GM23338 (cell line): ENCODE results near the gene HAPLN3. TPM values are rescaled to one million over a fixed set of nuclear protein-coding genes. Genes with fewer than 3 reads are reported as not detected.

Source experiments
- ATAC-seq: fragments of 200-7000 bp; cut with Tn5 transposase; 3 replicates; pipeline ENCODE4 v1.9.1; 2020
- DNase-seq: peaks from one replicate; pipeline ENCODE4 v3.0.0-alpha.2; 2015; ENCODE audit warnings: low spot score
- H2AFZ ChIP-seq: fragments of 200-600 bp; sonication (generic); 2 replicates; pipeline ENCODE4 v1.8.0; 2016; ENCODE audit warnings: antibody characterized with exemption, mild to moderate bottlenecking, moderate library complexity
- H3F3A ChIP-seq: fragments of 200-600 bp; sonication (generic); replicated peaks from 2 replicates; pipeline ENCODE4 v1.8.0; 2017; ENCODE audit warnings: antibody characterized with exemption, mixed run types, low read depth
- H3K27ac ChIP-seq: fragments of 200-600 bp; sonication (generic); 2 replicates; pipeline ENCODE4 v1.6.1; 2016; ENCODE audit warnings: low read depth
- H3K27me3 ChIP-seq: fragments of 200-600 bp; sonication (generic); 2 replicates; pipeline ENCODE4 v1.8.0; 2016; ENCODE audit warnings: mild to moderate bottlenecking, mixed run types, moderate library complexity; ENCODE audit not compliant: insufficient read depth
- H3K36me3 ChIP-seq: fragments of 200-600 bp; sonication (generic); 2 replicates; pipeline ENCODE4 v1.8.0; 2016; ENCODE audit warnings: mild to moderate bottlenecking; ENCODE audit not compliant: insufficient read depth
- H3K4me1 ChIP-seq: fragments of 200-600 bp; sonication (generic); 2 replicates; pipeline ENCODE4 v1.8.0; 2016; ENCODE audit warnings: mild to moderate bottlenecking, moderate library complexity; ENCODE audit not compliant: insufficient read depth
- H3K4me2 ChIP-seq: fragments of 200-600 bp; sonication (generic); 2 replicates; pipeline ENCODE4 v1.7.1; 2017; ENCODE audit warnings: mixed run types
- H3K4me3 ChIP-seq: fragments of 200-600 bp; sonication (generic); 2 replicates; pipeline ENCODE4 v1.6.1; 2016; ENCODE audit warnings: mixed run types
- H3K79me2 ChIP-seq: fragments of 200-600 bp; sonication (generic); replicated peaks from 2 replicates; pipeline ENCODE4 v1.8.0; 2017; ENCODE audit warnings: mild to moderate bottlenecking; ENCODE audit not compliant: insufficient read depth
- H3K9me2 ChIP-seq: fragments of 200-600 bp; sonication (generic); 2 replicates; pipeline ENCODE4 v1.8.0; 2017; ENCODE audit not compliant: insufficient read depth
- H4K20me1 ChIP-seq: fragments of 200-600 bp; sonication (generic); replicated peaks from 2 replicates; pipeline ENCODE4 v1.8.0; 2017; ENCODE audit warnings: mild to moderate bottlenecking; ENCODE audit not compliant: insufficient read depth
- H3K27ac Mint-ChIP-seq: 2 replicates; pipeline ENCODE4 v1.8.0; 2020; ENCODE audit warnings: inconsistent platforms, mild to moderate bottlenecking, moderate library complexity, mixed read lengths
- H3K27me3 Mint-ChIP-seq: 3 replicates; pipeline ENCODE4 v1.8.0; 2022; ENCODE audit warnings: low read depth, mild to moderate bottlenecking, moderate library complexity, mixed read lengths, inconsistent platforms; ENCODE audit not compliant: insufficient read depth, poor library complexity
- H3K36me3 Mint-ChIP-seq: 3 replicates; pipeline ENCODE4 v1.8.0; 2021; ENCODE audit warnings: low read depth, mild to moderate bottlenecking, inconsistent platforms, moderate library complexity, mixed read lengths
- H3K4me1 Mint-ChIP-seq: 3 replicates; pipeline ENCODE4 v1.8.0; 2020; ENCODE audit warnings: mild to moderate bottlenecking, inconsistent platforms, mixed read lengths
- H3K4me3 Mint-ChIP-seq: 3 replicates; pipeline ENCODE4 v1.8.0; 2021; ENCODE audit warnings: moderate library complexity, mild to moderate bottlenecking, inconsistent platforms, mixed read lengths
- H3K9me3 Mint-ChIP-seq: 3 replicates; pipeline ENCODE4 v1.8.0; 2020; ENCODE audit warnings: moderate library complexity, mild to moderate bottlenecking, inconsistent platforms, mixed read lengths
- CREB1 ChIP-seq: fragments of 250-450 bp; sonication (Bioruptor Pico); IDR thresholded peaks from 2 replicates; pipeline ENCODE4 v1.5.0; 2020; ENCODE audit warnings: low read depth, mild to moderate bottlenecking, moderate library complexity
- EZH2 ChIP-seq: fragments of 200-600 bp; sonication (generic); IDR thresholded peaks from one replicate; pipeline ENCODE4 v1.8.0; 2017; ENCODE audit warnings: antibody characterized with exemption, mild to moderate bottlenecking, low read depth; ENCODE audit not compliant: unreplicated experiment
- EZH2phosphoT487 ChIP-seq: fragments of 200-600 bp; sonication (generic); IDR thresholded peaks from one replicate; pipeline ENCODE4 v1.8.1; 2018; ENCODE audit warnings: antibody characterized with exemption; ENCODE audit not compliant: unreplicated experiment
- JUNB ChIP-seq: IDR thresholded peaks from one replicate; pipeline ENCODE4 v1.6.1; 2016; ENCODE audit warnings: antibody characterized with exemption; ENCODE audit not compliant: unreplicated experiment
- NANOG ChIP-seq: IDR thresholded peaks from 2 replicates; pipeline ENCODE4 v1.6.1; 2016; ENCODE audit warnings: antibody characterized with exemption, borderline replicate concordance
- POLR2AphosphoS5 ChIP-seq: IDR thresholded peaks from 2 replicates; pipeline ENCODE4 v1.6.1; 2016; ENCODE audit warnings: antibody characterized with exemption, low read depth
- REST ChIP-seq: IDR thresholded peaks from one replicate; pipeline ENCODE4 v1.6.1; 2018; ENCODE audit warnings: antibody characterized with exemption; ENCODE audit not compliant: unreplicated experiment
- STAT1 ChIP-seq: IDR thresholded peaks from one replicate; pipeline ENCODE4 v1.6.1; 2016; ENCODE audit warnings: antibody characterized with exemption; ENCODE audit not compliant: unreplicated experiment
- ZNF114 ChIP-seq: fragments of 250-450 bp; sonication (Bioruptor Pico); IDR thresholded peaks from 2 replicates; pipeline ENCODE4 v1.5.0; 2020; ENCODE audit warnings: mild to moderate bottlenecking, moderate library complexity
- ZNF331 ChIP-seq: fragments of 250-450 bp; sonication (Bioruptor Pico); IDR thresholded peaks from 2 replicates; pipeline ENCODE4 v1.5.0; 2020; ENCODE audit warnings: low read depth, mild to moderate bottlenecking, moderate library complexity
- ZNF462 ChIP-seq: fragments of 250-450 bp; sonication (Bioruptor Pico); IDR thresholded peaks from 2 replicates; pipeline ENCODE4 v1.5.0; 2020; ENCODE audit warnings: mild to moderate bottlenecking, moderate library complexity
- polyA plus RNA-seq: library from polyadenylated mRNA; unstranded; fragments of >200 nt; fragmentation: Nextera tagmentation; extraction: Ambion mirVana; gene quantifications from 2 replicates; pipeline ENCODE4 v1.2.1, GENCODE V29; 2016
- total RNA-seq: library from RNA; depleted of rRNA; stranded (reverse); fragments of >200 nt; shearing (Covaris generic); gene quantifications from 2 replicates; pipeline ENCODE4 v1.2.3, GENCODE V29; 2014
- TF ChIP-seq, protein P1 (sequence below), 2 experiments: fragments of 200-600 bp in 1 of 2; sonication (generic) in 1 of 2; conservative IDR thresholded peaks; 2 replicates each; pipeline versions ENCODE4 v1.5.1 to v1.6.1; 2016 to 2017; ENCODE audit warnings: antibody characterized with exemption in 2 of 2, low read depth in 2 of 2, mild to moderate bottlenecking in 2 of 2, moderate library complexity in 1 of 2
- TF ChIP-seq, protein P2 (sequence below): IDR thresholded peaks from 2 replicates; pipeline ENCODE4 v1.6.1; 2016; ENCODE audit warnings: antibody characterized with exemption

The HAPLN3 gene
- total and polyA plus RNA-seq, 2 experiments from 2014 or later: 22.7 to 62.6 TPM

DNA sequence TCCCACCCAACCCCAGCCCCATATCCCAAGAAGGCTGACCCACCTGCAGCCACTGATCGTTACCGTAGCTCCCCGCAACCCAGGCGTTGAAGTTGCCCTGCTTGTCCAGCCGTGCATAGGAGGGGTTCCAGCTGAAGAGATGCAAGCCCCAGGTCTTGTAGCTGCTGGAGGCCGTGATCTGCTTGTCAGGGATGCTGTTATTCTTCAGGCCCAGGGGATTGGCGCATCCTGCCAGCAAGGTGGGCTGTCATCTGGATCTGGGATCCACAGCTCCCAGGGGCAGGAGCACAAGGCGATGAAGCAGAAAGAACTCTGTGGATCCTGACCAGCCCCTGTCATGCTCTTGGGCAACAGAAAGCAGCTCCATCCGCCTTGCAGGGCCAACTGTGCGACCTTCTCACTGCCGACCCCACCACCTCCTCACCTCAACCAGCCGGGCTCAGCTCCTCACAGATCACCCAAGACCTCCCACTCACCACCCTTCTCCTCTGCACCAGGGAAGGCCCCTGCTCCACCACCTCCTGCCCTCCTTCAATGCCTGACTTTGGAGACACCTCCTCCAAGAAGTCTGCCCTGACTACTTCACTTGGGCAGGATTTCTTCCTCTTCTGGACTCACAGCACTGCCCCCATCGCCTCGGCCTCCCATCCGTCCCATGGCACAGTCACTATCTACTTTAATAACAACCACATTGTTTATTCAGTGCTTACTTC is 6.3 kb upstream of the HAPLN3 start:
- H3K27ac ChIP-seq: no peak overlapping the region
- H3K36me3 ChIP-seq: peaks cover 39% of the 10 kb centered on the region
- no peak for DNase-seq

More for the DNA sequence above, 6.3 kb upstream of the HAPLN3 start:
- no peaks in the 10 kb centered on the region for H3K27me3 ChIP-seq
- peaks cover 27% of the 10 kb centered on the region for H3K4me1 ChIP-seq
- no peak for ATAC-seq
- no peak overlapping the region for H3K4me2 ChIP-seq
- H3K9me2 ChIP-seq: no peaks in the 10 kb centered on the region
- peaks cover 21% of the 10 kb centered on the region for H3K79me2 ChIP-seq
- Mint-ChIP-seq H3K27me3 (peaks cover 36% of the 10 kb centered on the region), H3K4me1 (peaks cover 73% of the 10 kb centered on the region), H3K27ac (peak overlapping the region; percentile 60; the same call in 1 of the 2 replicates), H3K4me3 (no peak overlapping the region), H3K9me3 (no peaks in the 10 kb centered on the region; the same call in 1 of the 3 replicates), H3K36me3 (peaks cover 94% of the 10 kb centered on the region)
- no peak for TF ChIP-seq ZNF331 (CRISPR knock-in tag)
- no peak for TF ChIP-seq STAT1
- no peak for TF ChIP-seq EZH2phosphoT487
- no peak for TF ChIP-seq EZH2
- TF ChIP-seq, protein P1, sequence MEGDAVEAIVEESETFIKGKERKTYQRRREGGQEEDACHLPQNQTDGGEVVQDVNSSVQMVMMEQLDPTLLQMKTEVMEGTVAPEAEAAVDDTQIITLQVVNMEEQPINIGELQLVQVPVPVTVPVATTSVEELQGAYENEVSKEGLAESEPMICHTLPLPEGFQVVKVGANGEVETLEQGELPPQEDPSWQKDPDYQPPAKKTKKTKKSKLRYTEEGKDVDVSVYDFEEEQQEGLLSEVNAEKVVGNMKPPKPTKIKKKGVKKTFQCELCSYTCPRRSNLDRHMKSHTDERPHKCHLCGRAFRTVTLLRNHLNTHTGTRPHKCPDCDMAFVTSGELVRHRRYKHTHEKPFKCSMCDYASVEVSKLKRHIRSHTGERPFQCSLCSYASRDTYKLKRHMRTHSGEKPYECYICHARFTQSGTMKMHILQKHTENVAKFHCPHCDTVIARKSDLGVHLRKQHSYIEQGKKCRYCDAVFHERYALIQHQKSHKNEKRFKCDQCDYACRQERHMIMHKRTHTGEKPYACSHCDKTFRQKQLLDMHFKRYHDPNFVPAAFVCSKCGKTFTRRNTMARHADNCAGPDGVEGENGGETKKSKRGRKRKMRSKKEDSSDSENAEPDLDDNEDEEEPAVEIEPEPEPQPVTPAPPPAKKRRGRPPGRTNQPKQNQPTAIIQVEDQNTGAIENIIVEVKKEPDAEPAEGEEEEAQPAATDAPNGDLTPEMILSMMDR (conservative IDR thresholded peaks at IDR 0.05; ENCODE audit: low read depth in 2 of 2): no peak
- no peak for TF ChIP-seq JUNB
- no peak for TF ChIP-seq NANOG
- TF ChIP-seq POLR2AphosphoS5: no peak
- no peak for TF ChIP-seq ZNF114
- no peak for TF ChIP-seq ZNF462 (CRISPR knock-in tag)
- no peak for TF ChIP-seq CREB1 (CRISPR knock-in tag)
- TF ChIP-seq, protein P2, sequence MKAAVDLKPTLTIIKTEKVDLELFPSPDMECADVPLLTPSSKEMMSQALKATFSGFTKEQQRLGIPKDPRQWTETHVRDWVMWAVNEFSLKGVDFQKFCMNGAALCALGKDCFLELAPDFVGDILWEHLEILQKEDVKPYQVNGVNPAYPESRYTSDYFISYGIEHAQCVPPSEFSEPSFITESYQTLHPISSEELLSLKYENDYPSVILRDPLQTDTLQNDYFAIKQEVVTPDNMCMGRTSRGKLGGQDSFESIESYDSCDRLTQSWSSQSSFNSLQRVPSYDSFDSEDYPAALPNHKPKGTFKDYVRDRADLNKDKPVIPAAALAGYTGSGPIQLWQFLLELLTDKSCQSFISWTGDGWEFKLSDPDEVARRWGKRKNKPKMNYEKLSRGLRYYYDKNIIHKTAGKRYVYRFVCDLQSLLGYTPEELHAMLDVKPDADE: no peak
- TF ChIP-seq REST: no peak
- H2AFZ ChIP-seq: no peak overlapping the region
- peaks cover 51% of the 10 kb centered on the region for H3F3A ChIP-seq
- H4K20me1 ChIP-seq: peaks cover 44% of the 10 kb centered on the region
- H3K4me3 ChIP-seq: no peak overlapping the region
